NCI-H69 (cell line): ENCODE data around the gene SAGE1.
"Not testable (repeated sequence)": the region's sequence is repeated elsewhere in the genome, so short reads cannot be mapped to it uniquely, and the experiment has no call there.

Experiments
- DNase-seq: peaks from one replicate; lab custom pipeline; 2025; lab: John Stamatoyannopoulos, UW

Gene SAGE1

DNA sequence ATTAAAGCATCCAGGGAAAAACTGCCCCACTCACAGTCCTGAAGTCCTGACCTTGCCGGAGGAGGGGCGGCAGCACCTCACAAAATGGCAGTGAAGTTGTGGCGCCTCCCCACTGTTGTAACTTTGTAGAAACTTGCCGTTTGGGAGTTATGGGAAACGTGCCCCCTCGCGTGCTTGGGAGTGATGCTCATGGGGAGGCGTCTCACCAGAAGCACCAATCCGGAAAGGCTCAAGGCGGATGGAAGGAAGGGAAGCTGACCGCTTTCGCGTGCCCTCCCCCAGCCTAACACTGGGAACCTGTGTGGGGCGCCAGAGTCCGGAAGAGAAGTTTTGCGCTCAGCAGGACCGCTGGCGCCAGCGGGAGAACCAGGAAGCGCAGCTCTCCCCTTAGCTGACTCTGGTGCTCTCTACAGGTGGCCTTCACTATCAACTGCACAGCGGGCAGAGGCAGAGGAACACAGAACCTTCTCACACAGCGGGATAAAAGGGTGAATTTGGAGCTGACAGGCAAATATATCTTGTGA, at the start of gene SAGE1, which contains the start of gene CT45A10:
Gene SAGE1 (plus strand): TSS at position 423 of the 524 bp plus-strand sequence. CDS start 2,527 bp downstream, outside the sequence.
Gene CT45A10 (minus strand): TSS at position 151 of the 524 bp plus-strand sequence. CDS start 8,100 bp downstream, outside the sequence.
- no peak for DNase-seq

GRCh38 chrX:135854438-135854837, 39.1 kb upstream of the SAGE1 start, which contains the start of gene CT45A8:
CT45A8 (minus strand) TSS chrX:135854538; CDS start chrX:135850783, 3,755 bp downstream.
- DNase-seq: not testable (repeated sequence)

DNA sequence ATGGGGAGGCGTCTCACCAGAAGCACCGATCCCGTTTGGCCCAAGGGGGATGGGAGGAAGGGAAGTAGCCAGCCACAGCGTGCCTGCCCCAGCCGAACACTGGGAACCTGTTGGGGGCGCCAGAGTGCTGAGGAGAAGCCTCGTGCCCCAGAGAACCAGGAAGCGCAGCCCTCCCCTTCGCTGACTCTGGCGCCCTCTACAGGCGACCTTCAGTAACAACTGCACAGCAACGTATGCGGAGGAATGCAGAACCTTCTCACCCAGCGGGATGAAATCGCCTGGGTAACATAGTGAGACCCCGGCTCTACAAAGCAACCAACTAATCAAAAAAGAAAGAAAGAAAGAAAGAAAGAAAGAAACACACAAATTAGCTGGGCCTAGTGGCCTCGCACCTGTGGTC, 21.8 kb upstream of the SAGE1 start, which contains the start of gene CT45A9:
Gene CT45A9 (minus strand): TSS at position 101 of the 400 bp plus-strand sequence. CDS start 3,751 bp downstream, outside the sequence.
- not testable (repeated sequence) for DNase-seq

DNA sequence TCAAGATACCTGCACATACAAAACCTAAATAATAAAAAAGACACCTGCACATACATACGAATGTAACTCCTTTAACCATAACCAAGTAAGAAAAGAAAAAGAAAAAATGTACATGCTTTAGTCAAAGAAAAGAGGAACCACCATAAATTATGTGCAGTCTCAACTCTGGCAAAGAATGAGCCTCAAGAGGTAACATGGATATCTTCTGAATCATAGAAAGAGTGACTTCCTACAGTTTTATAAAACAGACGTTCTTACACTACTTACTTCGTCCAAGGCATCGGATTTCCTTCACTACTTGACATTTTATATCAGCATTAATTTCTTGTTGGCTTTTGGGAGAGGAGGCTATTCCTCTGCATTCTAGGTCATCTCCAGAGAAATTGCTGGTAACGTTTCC, 10.8 kb upstream of the SAGE1 start:
- DNase-seq: not testable (repeated sequence)

GRCh38 chrX:135888230-135888629, 5.3 kb upstream of the SAGE1 start:
- DNase-seq: not testable (repeated sequence)

DNA sequence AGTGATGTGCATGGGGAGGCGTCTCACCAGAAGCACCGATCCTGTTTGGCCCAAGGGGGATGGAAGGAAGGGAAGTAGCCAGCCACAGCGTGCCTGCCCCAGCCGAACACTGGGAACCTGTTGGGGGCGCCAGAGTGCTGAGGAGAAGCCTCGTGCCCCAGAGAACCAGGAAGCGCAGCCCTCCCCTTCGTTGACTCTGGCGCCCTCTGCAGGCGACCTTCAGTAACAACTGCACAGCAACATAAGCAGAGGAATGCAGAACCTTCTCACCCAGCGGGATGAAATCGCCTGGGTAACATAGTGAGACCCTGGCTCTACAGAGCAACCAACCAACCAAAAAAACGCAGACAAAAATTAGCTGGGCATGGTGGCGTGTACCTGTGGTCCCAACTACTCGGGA, 4.5 kb upstream of the SAGE1 start:
- DNase-seq: peak; percentile 45

- no peak for DNase-seq
Observed at GRCh38 chrX:135890087-135890585, 3.4 kb upstream of the SAGE1 start.

DNA sequence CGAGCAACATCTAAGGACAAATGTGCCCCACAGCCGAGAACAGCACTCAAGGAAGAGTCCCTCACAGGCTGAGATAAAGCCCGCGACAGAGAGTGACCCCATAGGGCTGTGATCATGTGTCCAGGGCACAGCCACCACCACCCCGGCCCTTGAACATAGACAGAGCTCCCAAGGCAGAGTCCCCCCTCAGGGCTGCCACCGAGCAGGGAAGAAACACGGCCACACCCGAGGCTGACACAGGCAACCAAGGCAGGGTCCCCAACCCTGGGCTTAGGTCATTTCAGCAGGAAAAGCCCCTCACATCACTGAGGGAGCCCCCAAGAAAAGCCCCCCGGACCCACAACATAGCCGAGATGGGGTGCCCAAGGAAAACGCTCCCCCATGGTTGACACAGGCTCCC, 735 bp upstream of the SAGE1 start:
- DNase-seq: no peak

- DNase-seq: no peak
Observed at GRCh38 chrX:135910251-135910650, 16.7 kb downstream of the SAGE1 start.

DNA sequence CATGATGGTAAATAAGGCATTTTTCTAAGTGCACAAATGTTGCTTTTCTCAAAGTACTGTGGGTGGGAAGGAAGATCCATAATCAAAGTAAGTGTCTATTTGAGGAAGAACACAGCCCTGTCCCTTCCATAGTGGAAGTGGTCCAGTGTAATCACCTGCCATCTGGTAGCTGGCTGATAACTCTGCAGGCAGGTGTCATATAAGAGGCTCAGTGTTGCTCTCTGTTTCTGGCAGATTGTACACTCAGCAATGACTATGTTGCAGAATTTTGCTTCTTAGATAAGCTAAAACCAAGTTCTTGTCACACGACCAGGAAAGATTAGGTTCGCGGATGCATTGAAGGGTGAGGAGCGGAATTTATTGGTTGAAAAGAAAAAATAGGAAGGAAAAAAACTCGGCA, 20.9 kb downstream of the SAGE1 start:
- DNase-seq: no peak

DNA sequence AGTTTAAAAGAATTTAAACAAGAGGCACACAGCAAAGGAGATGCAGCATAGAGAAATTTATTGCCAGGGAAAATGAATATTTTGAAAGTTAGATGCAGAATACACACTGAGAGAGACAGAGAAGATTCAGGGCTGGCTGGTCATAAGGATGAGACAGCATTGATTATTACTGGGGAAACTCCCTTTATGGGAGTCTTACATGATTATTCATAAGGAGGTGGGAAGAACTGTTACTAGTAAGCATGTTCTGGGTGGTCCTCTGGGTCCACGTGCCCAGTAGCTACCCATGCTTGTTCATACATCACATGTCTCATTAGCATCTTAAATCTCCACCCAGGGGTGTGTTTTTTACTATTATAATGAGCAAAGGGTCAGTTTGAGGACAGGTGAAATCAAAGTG, 27.0 kb downstream of the SAGE1 start:
- DNase-seq: not testable (repeated sequence)

DNA sequence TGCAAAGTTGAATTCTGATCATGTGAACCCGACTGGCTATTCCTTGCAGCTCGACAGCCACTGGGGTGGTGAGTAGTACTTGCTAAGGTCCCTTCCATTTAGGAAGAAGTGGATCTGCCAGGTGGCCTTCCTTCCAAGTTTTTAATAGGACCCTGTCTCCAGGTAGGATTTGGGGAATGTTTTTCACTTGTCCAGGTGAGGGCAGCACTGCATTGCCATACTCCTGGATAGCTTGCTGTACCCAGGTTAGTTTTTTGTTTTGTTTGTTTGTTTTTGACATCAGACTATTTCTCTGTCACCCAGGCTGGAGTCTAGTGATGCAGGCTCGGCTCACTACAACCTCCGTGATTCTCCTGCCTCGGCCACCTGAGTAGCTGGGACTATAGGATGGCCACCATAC, 29.8 kb downstream of the SAGE1 start:
- DNase-seq: peak; percentile 10

GRCh38 chrX:135927897-135928296, 34.4 kb downstream of the SAGE1 start:
- no peak for DNase-seq

DNA sequence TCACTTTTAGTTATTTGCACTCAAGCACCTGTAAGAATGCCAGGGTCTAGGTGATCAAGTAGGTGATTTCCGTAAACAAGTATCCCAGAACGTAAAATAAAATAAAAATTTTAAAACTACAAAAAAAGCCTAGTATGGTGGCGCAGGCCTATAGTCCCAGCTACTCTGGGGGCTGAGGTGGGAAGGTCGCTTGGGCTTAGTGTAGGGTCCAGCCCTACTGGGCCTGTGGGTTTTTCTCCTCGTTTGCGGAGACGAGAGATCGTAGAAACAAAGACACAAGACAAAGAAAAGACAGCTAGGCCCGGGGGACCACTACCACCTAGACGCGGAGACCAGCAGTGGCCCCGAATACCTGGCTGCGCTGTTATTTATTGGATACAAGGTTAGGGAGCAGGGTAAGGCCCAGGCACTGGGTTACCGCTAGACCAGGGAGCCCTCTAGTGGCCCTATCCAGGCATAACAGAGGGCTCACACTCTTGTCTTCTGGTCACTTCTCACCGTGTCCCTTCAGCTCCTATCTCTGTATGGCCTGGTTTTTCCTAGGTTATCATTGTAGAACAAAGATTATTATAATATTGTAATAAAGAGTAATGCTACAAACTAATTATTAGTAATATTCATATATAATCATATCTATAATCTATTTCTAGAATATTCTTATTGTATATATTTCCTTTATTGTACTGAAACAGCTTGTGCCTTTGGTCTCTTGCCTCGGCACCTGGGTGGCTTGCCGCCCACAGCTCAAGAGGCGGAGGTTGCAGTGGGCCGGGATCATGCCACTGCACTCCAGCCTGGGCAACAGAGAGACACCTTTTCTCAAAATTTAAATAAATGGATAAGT, 38.4 kb downstream of the SAGE1 start:
- peak; percentile 45 for DNase-seq

GRCh38 chrX:135944486-135944885, 51.0 kb downstream of the SAGE1 start:
- no peak for DNase-seq

GRCh38 chrX:135951291-135951690, 57.8 kb downstream of the SAGE1 start:
- DNase-seq: no peak
